ENCODE measurements around the gene EPPIN.
"Not testable (repeated sequence)": the region's sequence is repeated elsewhere in the genome, so short reads cannot be mapped to it uniquely, and the experiment has no call there.

EPPIN gene

GRCh38 chr20:45547206-45547770 lies at the start of gene EPPIN:
TSS of gene EPPIN (minus strand) at chr20:45547401. CDS start at chr20:45547357, 44 bp downstream.
- DNase-seq: no peak

- no peak for DNase-seq
Observed at GRCh38 chr20:45595235-45595634, 48.0 kb upstream of the EPPIN start.

GRCh38 chr20:45593498-45593897 lies 46.3 kb upstream of the EPPIN start:
- DNase-seq: no peak

GRCh38 chr20:45592574-45593189 lies 45.5 kb upstream of the EPPIN start:
- peak in 1 of 2 experiments; percentile 18 for DNase-seq

- DNase-seq: no peak
Observed at GRCh38 chr20:45589725-45590124, 42.5 kb upstream of the EPPIN start.

- DNase-seq: no peak
Observed at GRCh38 chr20:45588800-45589199, 41.6 kb upstream of the EPPIN start.

- not testable (repeated sequence) for DNase-seq
Observed at GRCh38 chr20:45585986-45586385, 38.8 kb upstream of the EPPIN start.

GRCh38 chr20:45584294-45584693 lies 37.1 kb upstream of the EPPIN start:
- not testable (repeated sequence) for DNase-seq

- no peak for DNase-seq
Observed at GRCh38 chr20:45583502-45583901, 36.3 kb upstream of the EPPIN start.

GRCh38 chr20:45581702-45582101 lies 34.5 kb upstream of the EPPIN start:
- no peak for DNase-seq

GRCh38 chr20:45579184-45579583 lies 32.0 kb upstream of the EPPIN start, which contains the start of gene WFDC8:
TSS of gene WFDC8 (minus strand) at chr20:45579284. CDS start at chr20:45579247, 37 bp downstream.
- DNase-seq: no peak

GRCh38 chr20:45578231-45578630 lies 31.0 kb upstream of the EPPIN start:
- DNase-seq: no peak

GRCh38 chr20:45576995-45577394 lies 29.8 kb upstream of the EPPIN start:
- DNase-seq: no peak

- DNase-seq: no peak
Observed at GRCh38 chr20:45575931-45576330, 28.7 kb upstream of the EPPIN start.

- DNase-seq: not testable (repeated sequence)
Observed at GRCh38 chr20:45569650-45570049, 22.4 kb upstream of the EPPIN start.

GRCh38 chr20:45564760-45565276 lies 17.6 kb upstream of the EPPIN start:
- DNase-seq: no peak

GRCh38 chr20:45555198-45555597 lies 8.0 kb upstream of the EPPIN start:
- DNase-seq: no peak

GRCh38 chr20:45552456-45552855 lies 5.3 kb upstream of the EPPIN start:
- DNase-seq: no peak

- no peak for DNase-seq
Observed at GRCh38 chr20:45550765-45551164, 3.6 kb upstream of the EPPIN start.

- no peak for DNase-seq
Observed at GRCh38 chr20:45548410-45548809, 1.2 kb upstream of the EPPIN start.

GRCh38 chr20:45545754-45546453 lies 1.3 kb downstream of the EPPIN start:
- no peak for DNase-seq

GRCh38 chr20:45545351-45545750 lies 1.9 kb downstream of the EPPIN start:
- DNase-seq: no peak

- DNase-seq: no peak
Observed at GRCh38 chr20:45539382-45539781, 7.8 kb downstream of the EPPIN start, which contains the start of gene WFDC6. TSS of gene WFDC6 (minus strand) at chr20:45539482. CDS start at chr20:45539407, 75 bp downstream.
